Measurements from ENCODE around the gene LSM7.

Gene LSM7

DNA sequence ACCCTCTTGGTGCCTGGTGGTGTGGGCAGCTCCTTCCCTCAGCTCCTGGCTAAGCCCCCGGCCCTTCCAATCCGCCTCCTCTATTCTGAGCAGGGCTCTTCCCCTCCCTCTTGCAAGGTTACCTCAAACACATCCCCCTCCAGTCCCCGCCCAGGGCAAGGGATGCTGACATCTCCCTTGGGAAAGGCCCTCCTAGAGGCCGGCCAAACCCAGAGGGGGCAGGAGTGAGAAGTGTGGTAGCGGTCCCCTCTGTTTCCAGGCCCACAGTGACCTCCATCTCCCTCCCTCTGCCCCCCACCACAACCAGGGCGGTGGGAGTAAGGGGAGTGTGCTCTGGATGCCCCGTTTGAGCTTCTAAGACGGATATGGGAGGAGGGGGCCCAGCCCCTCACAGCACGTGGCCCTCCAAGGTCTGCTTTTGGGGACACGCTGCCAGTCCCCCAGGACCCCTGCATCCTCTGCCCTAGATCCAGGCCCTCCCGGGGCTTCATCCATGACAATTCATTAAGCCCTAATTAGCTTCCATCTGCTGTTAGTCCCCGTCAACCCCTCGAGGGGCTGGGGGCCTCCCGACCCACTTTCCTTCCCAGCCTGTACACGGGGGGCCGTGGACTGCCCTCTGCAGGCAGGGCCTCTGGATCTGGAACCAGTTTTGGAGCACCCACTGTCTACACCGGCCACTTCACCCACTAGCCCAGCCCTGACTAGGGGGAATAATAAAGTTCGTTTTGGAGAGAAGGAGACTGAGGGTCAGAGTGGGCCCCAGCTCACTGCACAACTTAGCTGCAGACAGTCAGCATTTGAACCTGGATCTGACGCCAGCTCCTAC is 22.7 kb downstream of the LSM7 start:
- DNase-seq (ENCODE audit: low read depth in 4 of 4, low spot score in 1 of 4): no peak

DNA sequence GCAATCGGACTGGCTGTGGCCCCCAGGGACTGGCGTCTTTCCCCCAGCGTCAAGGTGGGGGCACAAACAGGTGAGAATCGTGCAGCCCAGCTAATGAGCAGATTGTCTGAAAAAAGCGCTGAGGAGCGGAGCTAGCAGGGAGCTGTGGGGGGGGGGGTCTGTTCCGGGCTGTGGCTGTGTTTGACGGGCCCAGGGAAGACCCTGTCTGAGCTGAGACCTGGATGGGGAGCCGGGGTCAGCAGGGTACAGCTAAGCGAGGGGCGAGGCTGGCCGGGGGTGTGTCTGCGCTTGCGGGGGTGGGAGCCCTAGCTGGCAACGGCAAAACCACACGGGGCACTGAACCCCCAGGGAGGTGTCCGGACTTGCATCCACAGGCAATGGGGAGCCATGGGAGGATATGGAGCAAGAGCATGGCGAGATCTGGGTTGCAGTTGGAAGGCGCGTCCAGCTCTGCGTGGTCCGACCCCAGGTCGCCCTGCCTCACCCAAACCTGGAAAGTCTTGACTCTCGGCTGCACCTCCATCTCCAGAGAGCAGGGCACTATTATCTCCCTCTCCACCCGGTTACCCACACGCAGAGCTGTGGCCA is 25.1 kb downstream of the LSM7 start:
- DNase-seq (ENCODE audit: low read depth in 4 of 4, low spot score in 1 of 4): no peak

DNA sequence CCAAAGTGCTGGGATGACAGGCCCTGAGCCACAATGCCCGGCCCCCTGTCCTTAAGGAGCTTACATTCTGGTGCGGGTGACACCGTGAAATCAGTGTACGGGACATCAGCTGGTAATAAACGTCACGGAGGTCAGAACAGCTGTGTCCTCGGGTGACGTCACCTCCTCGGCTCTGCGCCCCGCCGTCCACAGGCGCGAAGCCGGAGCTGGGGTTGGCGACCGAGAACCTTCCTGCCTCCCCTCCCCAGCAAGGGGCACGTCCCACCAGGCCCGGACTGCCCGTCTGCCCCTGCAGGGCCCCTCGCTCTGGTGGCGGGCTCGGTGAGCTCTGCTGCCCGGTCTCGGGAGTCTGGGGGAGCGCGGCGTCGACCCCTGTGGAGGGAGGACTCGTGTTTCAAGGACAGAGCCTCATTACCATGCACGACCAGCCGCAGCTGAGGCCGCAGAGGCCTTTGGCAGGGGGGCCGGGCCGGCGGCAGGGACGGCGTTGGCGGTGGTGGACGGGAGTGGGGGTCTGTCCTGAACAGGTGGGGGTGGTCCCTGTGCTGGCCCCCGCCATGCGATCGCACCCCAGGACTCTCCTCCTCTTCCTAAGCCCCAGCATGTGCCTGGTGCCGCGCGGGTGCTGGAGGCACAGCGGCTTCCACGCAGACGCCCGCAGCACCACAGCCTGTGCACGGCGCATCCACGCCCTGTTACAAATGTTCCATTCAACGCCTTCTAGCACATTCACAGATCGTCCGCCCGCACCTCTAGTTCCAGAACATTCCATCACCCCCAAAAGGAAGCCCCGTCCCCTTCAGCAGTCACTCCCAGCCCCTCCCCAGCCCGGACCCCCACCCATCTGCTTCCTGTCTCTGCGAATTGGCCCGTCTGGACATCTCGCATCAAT is 25.8 kb downstream of the LSM7 start:
- DNase-seq (ENCODE audit: low read depth in 4 of 4, low spot score in 1 of 4): no peak

DNA sequence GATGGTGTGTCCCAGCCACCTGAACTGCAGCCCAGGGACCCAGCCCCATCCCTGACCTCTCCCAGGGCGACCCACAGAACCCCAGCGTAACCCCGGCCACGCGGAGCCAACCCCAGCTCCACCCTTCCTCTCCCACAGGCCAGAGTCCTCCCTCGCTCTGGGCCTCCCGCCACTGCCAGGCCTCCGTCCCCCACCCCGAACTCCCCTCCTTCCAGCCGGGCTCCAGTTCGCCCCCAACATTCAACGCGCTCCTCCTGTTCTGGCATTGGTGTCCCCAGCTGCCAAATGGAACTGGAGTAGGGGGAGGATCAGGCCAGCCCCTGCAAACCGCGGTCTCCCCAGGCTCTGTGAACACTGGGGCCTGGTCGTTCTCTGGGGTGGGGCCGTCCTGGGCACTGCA is 27.9 kb downstream of the LSM7 start:
- no peak for DNase-seq (ENCODE audit: low read depth in 4 of 4, low spot score in 1 of 4)

DNA sequence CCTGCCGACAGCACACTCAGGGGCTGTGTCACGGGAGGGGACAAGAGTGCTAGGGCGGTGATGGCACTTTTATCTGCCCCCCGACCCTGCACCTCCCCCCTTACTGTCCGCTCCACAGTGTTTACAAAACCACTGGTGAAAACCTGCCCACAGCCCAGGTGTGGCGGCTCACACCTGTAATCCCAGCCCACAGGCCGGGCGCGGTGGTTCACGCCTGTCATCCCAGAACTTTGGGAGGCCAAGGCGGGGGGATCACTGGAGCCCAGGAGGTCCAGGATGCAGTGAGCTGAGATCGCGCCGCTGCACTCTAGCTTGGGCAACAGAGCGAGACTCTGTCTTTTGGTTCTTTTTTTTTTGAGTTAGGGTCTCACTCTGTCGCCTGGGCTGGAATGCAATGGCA is 32.2 kb downstream of the LSM7 start:
- no peak for DNase-seq (ENCODE audit: low read depth in 4 of 4, low spot score in 1 of 4)

DNA sequence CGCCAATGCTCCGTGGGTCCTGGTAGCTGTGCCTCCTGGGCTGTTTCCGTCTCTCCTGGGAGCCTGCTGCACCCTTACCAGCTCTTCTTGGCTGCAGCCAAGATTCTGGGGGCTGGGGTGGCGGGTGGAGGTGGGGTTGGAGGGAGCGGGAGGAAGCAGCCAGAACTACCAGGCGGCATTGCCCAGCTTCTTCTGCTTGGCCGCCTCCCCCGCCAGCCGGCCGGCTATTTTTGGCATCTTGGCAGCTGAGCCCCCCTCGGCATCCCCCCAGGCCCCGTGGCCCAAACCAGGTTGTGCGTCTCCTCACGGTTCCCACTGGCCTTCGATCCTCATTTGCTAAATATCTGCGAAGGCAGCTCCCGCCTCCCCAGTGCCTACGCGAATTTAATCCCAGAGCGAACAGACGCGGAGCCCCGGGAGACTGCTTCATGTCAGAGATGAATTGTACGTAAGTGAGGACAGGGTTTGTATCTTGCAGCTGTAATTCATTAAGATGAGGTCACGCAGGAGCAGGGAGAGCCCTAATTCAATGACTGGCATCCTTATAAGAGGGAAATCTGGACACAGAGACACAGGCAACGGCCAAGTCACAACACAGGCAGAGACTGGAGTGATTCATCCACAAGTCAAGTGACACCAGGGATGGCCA is 33.6 kb downstream of the LSM7 start:
- no peak for DNase-seq (ENCODE audit: low read depth in 4 of 4, low spot score in 1 of 4)

DNA sequence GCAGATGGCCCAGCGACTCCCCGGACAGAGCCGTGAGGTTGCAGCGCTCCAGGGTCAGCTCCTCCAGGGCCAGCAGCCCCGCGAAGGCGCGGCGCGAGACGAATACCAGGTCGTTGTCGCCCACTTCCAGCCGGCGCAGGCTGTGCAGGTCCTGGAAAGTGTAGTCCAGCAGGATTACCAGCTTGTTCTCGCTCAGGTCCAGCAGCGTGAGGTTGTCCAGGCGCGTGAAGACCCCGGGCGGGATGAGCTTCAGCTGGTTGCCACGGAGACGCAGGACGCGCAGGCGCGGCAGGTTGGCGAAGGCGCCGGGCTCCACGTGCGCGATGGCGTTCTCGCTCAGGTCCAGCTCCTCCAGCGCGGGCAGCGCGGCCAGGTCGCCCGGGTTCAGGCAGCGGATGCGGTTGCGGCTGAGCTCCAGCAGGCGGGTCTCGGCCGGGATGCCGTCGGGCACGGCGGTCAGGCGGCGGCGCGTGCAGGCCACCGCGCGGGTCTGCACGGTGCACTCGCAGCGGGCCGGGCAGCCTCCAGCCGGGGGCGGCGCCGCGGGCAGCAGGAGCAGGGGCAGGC is 37.1 kb downstream of the LSM7 start:
- no peak for DNase-seq (ENCODE audit: low read depth in 4 of 4, low spot score in 1 of 4)

DNA sequence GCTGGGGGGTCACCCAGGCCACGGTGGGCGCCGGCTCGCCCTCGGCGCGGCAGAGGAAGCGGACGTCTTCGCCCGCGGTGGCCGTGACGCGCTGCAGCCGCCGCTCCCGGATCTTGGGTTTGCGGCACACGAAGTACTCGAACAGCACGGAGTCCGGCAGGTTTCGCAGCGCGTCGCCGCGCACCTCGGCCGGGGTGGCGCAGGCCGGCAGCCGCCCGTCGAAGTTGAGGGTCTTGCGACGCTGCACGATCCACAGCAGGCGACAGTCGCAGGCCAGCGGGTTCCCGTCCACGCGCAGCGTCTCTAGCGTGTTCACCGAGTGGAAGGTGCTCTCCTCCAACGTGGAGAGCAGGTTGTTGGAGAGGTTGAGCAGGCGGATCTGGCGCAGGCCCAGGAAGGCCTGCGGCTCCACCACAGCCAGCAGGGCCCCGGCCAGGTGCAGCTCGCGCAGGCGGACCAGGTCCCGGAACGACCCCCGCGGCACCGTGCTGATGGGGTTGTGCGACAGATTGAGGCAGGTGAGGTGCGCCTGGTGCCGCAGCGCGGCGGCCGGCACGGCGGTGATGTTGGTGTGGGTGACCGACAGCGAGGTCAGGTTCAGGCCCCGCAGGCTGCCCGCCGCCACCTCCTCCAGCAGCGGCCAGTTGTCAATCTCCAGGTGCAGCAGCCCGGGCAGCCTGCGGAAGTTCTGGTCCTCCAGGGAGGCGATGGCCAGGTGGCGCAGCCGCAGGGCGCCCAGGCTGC is 37.8 kb downstream of the LSM7 start:
- DNase-seq (ENCODE audit: low read depth in 4 of 4, low spot score in 1 of 4): no peak

DNA sequence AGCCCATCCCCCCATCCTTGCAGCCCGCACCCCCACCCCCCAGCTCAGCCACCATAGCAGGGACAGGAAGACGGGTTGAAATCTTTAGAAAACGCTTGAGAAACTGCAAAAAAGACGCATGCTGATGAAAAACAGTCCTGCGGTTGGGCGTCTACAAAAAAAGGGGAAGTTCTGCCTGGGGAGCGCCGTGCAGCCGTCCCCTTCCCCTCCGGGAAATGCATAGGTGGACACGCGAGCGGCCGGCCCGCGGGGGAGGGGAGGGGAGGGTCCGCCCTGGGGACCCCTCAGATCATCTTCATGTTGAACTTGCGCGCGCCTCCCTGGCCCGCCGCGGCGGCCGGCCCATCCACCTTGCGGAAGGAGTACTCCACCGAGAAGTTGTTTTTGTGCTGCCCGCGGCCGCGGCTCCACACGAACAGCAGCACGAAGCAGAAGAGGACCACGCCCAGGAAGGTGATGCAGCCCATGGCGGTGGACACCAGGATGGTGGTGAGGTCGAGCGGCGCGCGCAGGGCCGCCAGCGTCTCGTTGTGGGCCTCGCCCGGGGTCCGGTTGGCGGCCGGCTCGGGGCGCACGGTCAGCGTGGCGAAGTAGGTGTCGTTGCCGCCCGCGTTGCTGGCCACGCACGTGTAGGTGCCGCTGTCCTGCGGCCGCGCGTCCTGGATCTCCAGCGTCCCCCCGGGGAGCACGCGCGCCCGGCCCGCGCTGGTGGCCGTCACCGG is 38.5 kb downstream of the LSM7 start:
- DNase-seq (ENCODE audit: low read depth in 4 of 4, low spot score in 1 of 4): no peak

DNA sequence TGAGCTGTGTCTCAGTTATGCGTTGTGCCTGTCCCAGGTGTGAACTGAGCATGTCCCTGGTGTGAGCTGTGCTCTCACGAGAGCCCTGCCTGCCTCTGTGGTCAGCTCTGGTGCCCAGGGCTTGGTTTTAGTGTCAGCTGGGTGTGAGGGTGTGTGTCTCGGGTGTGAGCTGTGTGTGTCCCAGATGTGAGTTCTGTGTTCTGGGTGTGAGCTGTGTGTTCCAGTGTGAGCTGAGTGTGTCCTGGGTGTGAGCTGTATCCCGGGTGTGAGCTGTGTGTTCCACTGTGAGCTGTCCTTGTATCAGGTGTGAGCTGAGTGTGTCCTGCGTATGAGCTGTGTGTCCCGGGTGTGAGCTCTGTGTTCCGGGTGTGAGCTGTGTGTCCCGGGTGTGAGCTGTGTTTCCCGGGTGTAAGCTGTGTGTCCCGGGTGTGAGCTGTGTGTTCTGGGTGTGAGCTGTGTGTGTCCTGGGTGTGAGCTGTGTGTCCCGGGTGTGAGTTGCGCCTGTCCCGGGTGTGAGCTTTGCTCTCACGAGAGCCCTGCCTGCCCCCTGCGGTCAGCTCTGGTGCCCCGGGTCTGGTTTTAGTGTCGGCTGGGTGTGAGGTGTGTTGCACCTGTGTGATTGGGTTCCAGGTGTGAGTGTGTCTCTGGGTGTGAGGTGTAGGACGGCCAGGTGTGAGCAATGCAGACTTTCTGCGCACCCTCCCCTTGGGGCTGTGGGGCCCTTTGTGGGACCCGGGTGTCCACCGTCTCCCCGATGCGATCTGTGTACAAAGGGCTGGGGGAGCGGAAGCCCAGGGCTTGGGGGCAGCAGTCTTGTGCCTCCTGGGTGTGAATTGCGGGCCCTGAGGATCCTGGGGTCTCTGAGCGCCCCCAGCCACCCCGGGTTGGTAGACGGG is 39.3 kb downstream of the LSM7 start:
- DNase-seq (ENCODE audit: low read depth in 4 of 4, low spot score in 1 of 4): no peak

DNA sequence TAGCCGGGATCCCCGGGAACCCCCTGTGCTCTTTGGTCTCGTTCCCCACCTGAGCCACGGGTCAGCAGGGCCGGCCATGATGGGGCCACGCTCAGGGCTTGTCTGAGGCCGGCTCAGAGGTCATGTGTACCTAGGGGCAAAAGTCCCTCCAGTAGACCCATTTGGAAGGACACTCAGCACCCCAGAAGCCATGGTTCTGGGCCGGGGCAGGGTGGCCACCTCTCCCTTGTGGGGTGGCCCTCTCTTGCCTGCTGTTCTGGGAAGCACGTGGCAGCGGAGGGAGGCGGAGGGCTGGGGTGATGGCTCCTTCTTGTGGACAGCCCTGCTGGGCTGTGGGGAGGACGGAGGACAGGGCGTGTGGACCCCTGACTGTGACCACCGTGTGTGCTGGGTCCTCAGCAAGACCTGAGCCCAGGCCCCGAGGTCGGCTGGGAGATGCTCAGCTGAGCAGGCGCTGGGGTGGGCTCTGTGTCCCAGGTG is 40.0 kb downstream of the LSM7 start:
- no peak for DNase-seq (ENCODE audit: low read depth in 4 of 4, low spot score in 1 of 4)

DNA sequence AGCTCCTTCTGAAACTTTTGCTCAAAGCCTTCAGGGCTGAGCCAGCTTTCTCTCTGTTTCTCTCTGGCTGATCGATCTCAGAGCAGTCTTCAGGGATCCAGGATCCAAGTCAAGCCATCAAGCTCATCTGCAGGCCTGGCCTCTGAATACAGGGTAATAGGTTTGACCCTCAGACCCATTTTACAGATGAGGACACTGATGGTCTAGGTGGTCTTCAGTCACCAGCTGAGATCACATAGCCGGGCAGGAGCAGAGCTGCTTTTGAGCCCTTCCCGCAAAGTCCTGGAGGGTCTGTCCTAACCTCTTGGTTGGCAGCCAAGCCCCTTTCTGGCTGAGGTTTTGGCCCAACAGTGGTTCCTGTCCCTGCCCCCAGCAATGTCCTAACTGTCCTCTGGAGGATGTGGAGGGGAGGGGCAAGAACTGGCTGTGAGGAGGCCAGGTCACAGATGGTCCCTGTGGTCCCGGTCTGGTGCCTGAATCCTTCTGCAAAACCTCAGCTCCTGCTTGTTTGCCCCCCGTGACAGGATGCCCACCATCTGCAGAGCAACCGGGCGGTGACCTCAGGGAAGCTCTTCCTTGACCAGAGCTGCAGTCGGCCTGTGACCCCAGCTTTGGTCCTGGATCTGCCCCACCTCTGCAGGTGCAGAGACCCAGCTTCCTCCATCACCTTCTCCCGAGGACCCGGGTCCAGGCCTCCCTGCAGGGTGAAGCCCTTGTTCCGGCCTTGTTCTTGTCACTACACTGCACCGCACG is 40.6 kb downstream of the LSM7 start:
- DNase-seq (ENCODE audit: low read depth in 4 of 4, low spot score in 1 of 4): no peak

DNA sequence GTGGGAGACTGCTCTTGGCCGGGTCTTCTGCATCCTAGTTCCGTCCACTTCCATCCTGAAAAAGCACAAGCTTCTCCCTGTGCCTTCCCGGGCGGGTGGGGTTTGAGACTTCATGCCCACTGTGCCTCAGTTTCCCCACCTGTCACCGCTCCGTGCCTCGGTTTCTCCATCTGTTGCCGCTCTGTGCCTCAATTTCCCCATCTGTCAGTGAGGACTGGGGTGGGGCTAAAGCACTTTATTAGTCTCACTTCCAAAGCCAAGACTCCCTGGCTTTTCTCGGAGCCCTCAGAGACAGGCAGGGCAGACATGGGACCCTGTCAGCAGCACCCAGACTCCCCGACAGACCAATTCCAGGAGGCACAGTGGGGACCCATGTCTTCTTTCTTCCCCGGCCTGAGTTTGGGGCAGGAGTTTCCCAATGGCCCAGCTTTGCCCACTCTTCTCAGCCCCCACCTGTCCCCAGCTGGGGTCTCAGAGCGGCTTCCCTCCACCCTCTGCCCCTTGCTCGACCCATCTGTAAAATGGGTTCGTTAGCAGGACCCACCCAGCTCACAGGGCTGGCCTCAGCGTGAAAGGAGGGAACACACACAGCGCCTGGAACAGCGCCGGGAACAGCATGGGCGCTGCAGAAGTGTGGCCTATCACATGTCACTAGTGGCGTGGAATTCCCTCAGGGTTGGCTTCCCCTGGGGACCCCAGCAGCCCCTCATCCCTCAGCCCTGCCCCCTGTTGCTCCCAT is 41.8 kb downstream of the LSM7 start:
- DNase-seq (ENCODE audit: low read depth in 4 of 4, low spot score in 1 of 4): no peak

DNA sequence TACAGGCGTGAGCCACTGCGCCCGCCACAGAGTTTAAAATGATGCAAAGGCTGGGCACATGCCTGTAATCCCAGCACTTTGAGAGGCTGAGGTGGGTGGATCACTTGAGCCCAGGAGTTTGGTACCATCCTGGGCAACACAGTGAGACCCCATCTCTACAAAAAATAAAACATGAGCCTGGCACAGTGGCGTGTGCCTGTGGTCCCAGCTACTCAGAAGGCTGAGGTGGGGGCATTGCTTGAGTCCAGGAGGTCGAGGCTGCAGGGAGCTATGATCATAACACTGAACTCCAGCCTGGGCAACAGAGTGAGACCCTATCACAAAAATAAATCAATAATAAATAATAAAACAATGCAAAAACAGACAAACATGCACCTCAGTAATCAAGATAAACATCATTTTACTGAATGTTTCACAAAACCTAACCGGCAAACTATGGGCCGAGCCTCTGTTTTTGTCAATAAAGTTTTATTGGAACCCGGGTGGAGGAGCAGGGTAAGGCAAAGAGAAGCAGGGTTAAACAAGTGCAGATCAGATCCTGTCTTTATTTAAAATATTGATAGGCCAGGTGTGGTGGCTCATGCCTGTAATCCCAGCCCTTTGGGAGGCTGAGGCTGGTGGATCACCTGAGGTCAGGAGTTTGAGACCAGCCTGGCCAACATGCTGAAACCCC is 44.4 kb downstream of the LSM7 start:
- DNase-seq (ENCODE audit: low read depth in 4 of 4, low spot score in 1 of 4): no peak

DNA sequence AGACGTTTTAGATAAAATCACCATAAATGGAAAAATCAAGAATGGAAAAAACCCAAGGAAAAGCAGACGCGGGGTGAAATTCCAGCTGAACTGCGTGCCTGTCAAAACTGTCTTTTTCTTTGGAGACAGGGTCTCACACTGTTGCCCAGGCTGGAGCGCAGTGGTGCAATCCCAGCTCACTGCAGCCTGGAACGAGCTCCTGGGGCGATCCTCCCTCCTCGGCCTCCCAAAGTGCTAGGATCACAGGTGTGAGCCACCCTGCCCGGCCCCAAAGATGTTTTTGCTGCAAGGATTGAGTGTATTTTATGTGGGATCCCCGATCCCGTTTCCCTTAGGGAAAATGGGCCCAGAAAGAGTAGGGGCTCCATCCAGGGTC is 45.5 kb downstream of the LSM7 start:
- DNase-seq (ENCODE audit: low read depth in 4 of 4, low spot score in 1 of 4): no peak

DNA sequence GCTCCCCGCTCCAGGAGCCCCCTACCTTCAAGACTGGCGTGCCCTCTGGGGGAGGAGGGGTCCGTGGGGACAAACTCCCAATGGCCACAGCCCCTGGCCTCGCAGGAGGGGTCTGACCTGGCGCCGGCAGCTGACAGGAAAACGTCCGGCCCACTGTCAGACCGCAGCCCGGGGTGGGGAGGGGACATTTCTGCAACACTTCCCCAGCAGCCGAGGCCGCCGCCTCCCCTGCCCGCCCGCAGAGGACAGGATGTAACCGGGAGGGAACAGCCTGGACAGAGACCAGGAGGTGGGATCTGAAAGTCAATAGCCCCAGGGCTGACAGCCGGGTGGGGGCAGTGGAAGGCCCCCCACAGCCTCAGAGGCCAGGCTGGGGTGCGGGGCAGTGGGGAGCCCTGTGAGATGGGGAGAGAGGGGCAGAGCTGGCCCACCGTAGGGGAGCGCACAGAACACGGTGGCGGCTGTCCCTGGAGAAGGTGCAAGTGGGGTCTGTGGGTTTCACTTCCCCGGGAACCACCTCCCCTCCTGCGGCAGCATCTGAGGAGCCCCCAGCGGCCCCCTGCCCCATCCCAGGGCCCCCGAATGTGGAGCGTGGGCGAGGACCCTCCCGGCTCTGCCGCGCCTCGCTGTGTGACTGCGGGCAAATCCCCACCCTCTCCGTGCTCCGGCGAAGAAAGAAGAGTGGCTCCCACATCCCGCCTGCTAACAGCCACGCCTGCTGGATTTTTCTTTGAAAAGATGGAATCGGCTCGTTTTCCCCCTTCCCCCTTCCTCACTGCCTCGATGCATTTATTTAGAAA is 46.1 kb downstream of the LSM7 start, which contains the start of gene PEAK3:
TSS of gene PEAK3 (minus strand) at position 114 of the 800 bp plus-strand sequence. CDS start 1,244 bp downstream, outside the sequence.
- no peak for DNase-seq (ENCODE audit: low read depth in 4 of 4, low spot score in 1 of 4)
